H1 (cell line): ENCODE results near the gene SMURF2. TPM values are rescaled to one million over a fixed set of nuclear protein-coding genes. Genes with fewer than 3 reads are reported as not detected.

Experiments used
- EGR1 ChIP-seq: IDR thresholded peaks from 2 replicates; pipeline ENCODE4 v1.6.1; 2011; ENCODE audit warnings: low read depth, low read length, borderline replicate concordance
- POLR2AphosphoS5 ChIP-seq: IDR thresholded peaks from 2 replicates; pipeline ENCODE4 v1.6.1; 2011; ENCODE audit warnings: low read depth, low read length
- POU5F1 ChIP-seq: IDR thresholded peaks from 2 replicates; pipeline ENCODE4 v1.6.1; 2011; ENCODE audit warnings: low read depth, mild to moderate bottlenecking, low read length, moderate library complexity
- RXRA ChIP-seq: IDR thresholded peaks from 2 replicates; pipeline ENCODE4 v1.6.1; 2011; ENCODE audit warnings: low read depth, mild to moderate bottlenecking, low read length, moderate library complexity; ENCODE audit not compliant: insufficient read depth
- TAF1 ChIP-seq: IDR thresholded peaks from 2 replicates; pipeline ENCODE4 v1.6.1; 2011; ENCODE audit warnings: mild to moderate bottlenecking, low read depth, low read length
- USF2 ChIP-seq: IDR thresholded peaks from 2 replicates; pipeline ENCODE4 v1.6.1; 2011; ENCODE audit warnings: low read length, improper control_type of control experiment
- polyA plus RNA-seq, 7 experiments: library from polyadenylated mRNA; depleted of rRNA in 3 of 7; stranded (reverse) in 5 of 7; unstranded in 2 of 7; fragments of >200 nt in 5 of 7; fragments of 200-250 nt in 2 of 7; gene quantifications; 1 replicate in 5 of 7; 2 replicates in 1 of 7; 4 replicates in 1 of 7; pipeline versions ENCODE4 v1.2.1 to v1.2.3, GENCODE V29; 2011 to 2013; ENCODE audit warnings: missing spikeins in 2 of 7, mixed read lengths in 2 of 7
- total RNA-seq: library from RNA; stranded (reverse); fragmentation: NEBNext Ultra II Directional; extraction: Animal tissue kit (Norgen Biotek cat#: 25700); gene quantifications from 2 replicates; pipeline ENCODE4 v1.2.1, GENCODE V29; 2021

SMURF2 gene
- total and polyA plus RNA-seq, 2 of the 8 experiments (the other 6 are each of a cell fraction or from before 2014, with no cell fraction given): 7.2 to 29.2 TPM

DNA sequence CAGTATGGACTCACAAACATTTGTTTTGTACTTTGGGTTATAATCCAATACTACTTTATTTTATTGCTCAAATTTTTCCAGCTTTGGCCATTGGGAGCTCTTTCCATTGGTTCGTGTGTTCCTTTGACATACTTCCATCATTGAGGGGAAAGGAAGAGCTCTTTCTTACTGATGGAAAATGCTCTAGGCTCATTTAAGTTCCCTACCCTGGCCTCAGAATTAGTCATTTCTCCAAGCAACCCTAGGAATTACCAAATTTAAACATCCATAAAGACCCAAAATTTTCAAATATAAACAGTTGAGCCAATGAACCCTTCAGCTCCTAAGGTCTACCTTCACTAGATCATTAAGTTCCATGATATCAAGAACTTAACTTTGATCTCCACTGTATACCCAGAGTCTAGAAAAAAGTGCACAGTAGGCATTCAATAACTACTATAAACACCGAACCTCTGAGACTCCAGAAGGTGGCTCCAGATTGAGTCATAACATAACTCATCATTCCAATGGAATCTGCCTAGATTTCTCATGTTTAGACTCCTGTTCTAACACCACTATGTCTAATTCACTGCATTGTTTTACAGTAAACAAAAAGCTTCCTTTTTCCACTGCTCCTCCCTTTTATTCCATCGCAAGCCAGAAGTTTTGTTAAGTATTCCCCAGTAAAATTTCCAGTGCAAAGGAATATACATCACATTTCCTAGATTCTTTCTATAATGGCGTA, 39.0 kb downstream of the SMURF2 start (continued):
- no peak for TF ChIP-seq EGR1
- no peak for TF ChIP-seq POLR2AphosphoS5
- TF ChIP-seq POU5F1: no peak
- no peak for TF ChIP-seq USF2
- no peak for TF ChIP-seq TAF1
- TF ChIP-seq RXRA: no peak
